Measurements from ENCODE around the gene DUSP10. TPM values are rescaled to one million over a fixed set of nuclear protein-coding genes. Genes with fewer than 3 reads are reported as not detected.

The DUSP10 gene
- total RNA-seq, 1 donor from 2014 or later = 3.2 TPM

GRCh38 chr1:221774054-221774842 lies 32.4 kb upstream of the DUSP10 start:
- no peak for DNase-seq (ENCODE audit: extremely low spot score, unreplicated experiment)
- Mint-ChIP-seq H3K4me3 (ENCODE audit: unreplicated experiment) (no peak overlapping the region), H3K9me3 (ENCODE audit: unreplicated experiment) (no peaks in the 10 kb centered on the region), H3K27me3 (ENCODE audit: unreplicated experiment) (peaks cover 8% of the 10 kb centered on the region), H3K36me3 (ENCODE audit: unreplicated experiment) (no peaks in the 10 kb centered on the region), H3K4me1 (ENCODE audit: unreplicated experiment) (no peaks in the 10 kb centered on the region), H3K27ac (ENCODE audit: unreplicated experiment) (no peak overlapping the region)
- no peak for TF ChIP-seq CTCF (IDR thresholded peaks at IDR 0.05)

GRCh38 chr1:221773383-221773782 lies 31.5 kb upstream of the DUSP10 start:
- no peak for DNase-seq (ENCODE audit: extremely low spot score, unreplicated experiment)
- Mint-ChIP-seq H3K4me3 (ENCODE audit: unreplicated experiment) (no peak overlapping the region), H3K27me3 (ENCODE audit: unreplicated experiment) (peaks cover 8% of the 10 kb centered on the region), H3K36me3 (ENCODE audit: unreplicated experiment) (no peaks in the 10 kb centered on the region), H3K9me3 (ENCODE audit: unreplicated experiment) (no peaks in the 10 kb centered on the region), H3K4me1 (ENCODE audit: unreplicated experiment) (no peaks in the 10 kb centered on the region), H3K27ac (ENCODE audit: unreplicated experiment) (no peak overlapping the region)
- no peak for TF ChIP-seq CTCF (IDR thresholded peaks at IDR 0.05)

- TF ChIP-seq CTCF (IDR thresholded peaks at IDR 0.05) = no peak
- no peaks in the 10 kb centered on the region for H3K4me1 Mint-ChIP-seq (ENCODE audit: unreplicated experiment)
- peaks cover 5% of the 10 kb centered on the region for H3K27me3 Mint-ChIP-seq (ENCODE audit: unreplicated experiment)
- H3K9me3 Mint-ChIP-seq (ENCODE audit: unreplicated experiment) = no peaks in the 10 kb centered on the region
- H3K4me3 Mint-ChIP-seq (ENCODE audit: unreplicated experiment) = no peak overlapping the region
- no peak for DNase-seq (ENCODE audit: extremely low spot score, unreplicated experiment)
- H3K36me3 Mint-ChIP-seq (ENCODE audit: unreplicated experiment) = no peaks in the 10 kb centered on the region
- no peak overlapping the region for H3K27ac Mint-ChIP-seq (ENCODE audit: unreplicated experiment)
Measured at GRCh38 chr1:221772117-221772516, 30.2 kb upstream of the DUSP10 start.

GRCh38 chr1:221768444-221769066 lies 26.7 kb upstream of the DUSP10 start:
- Mint-ChIP-seq H3K4me3 (ENCODE audit: unreplicated experiment) (no peak overlapping the region), H3K9me3 (ENCODE audit: unreplicated experiment) (no peaks in the 10 kb centered on the region), H3K4me1 (ENCODE audit: unreplicated experiment) (peaks cover 4% of the 10 kb centered on the region), H3K27me3 (ENCODE audit: unreplicated experiment) (peaks cover 2% of the 10 kb centered on the region), H3K27ac (ENCODE audit: unreplicated experiment) (no peak overlapping the region), H3K36me3 (ENCODE audit: unreplicated experiment) (no peaks in the 10 kb centered on the region)
- TF ChIP-seq CTCF (IDR thresholded peaks at IDR 0.05) = no peak
- DNase-seq (ENCODE audit: extremely low spot score, unreplicated experiment) = no peak

- DNase-seq (ENCODE audit: extremely low spot score, unreplicated experiment) = no peak
- Mint-ChIP-seq H3K4me3 (ENCODE audit: unreplicated experiment) (no peak overlapping the region), H3K27ac (ENCODE audit: unreplicated experiment) (no peak overlapping the region), H3K27me3 (ENCODE audit: unreplicated experiment) (peaks cover 2% of the 10 kb centered on the region), H3K36me3 (ENCODE audit: unreplicated experiment) (no peaks in the 10 kb centered on the region), H3K9me3 (ENCODE audit: unreplicated experiment) (no peaks in the 10 kb centered on the region), H3K4me1 (ENCODE audit: unreplicated experiment) (peaks cover 4% of the 10 kb centered on the region)
- no peak for TF ChIP-seq CTCF (IDR thresholded peaks at IDR 0.05)
Measured at GRCh38 chr1:221766210-221766609, 24.3 kb upstream of the DUSP10 start.

Measured in osteocyte (in vitro differentiated cells).